HG03521 (cell line): ENCODE measurements around the gene MACROH2A1.
"Not testable (repeated sequence)": the region's sequence is repeated elsewhere in the genome, so short reads cannot be mapped to it uniquely, and the experiment has no call there.

ENCODE experiments used
- ATAC-seq: cut with Tn5 transposase; IDR thresholded peaks from one replicate; pipeline ENCODE4 v1.9.1; 2021; ENCODE audit warnings: mild to moderate bottlenecking, moderate library complexity; ENCODE audit not compliant: unreplicated experiment

Gene MACROH2A1

DNA sequence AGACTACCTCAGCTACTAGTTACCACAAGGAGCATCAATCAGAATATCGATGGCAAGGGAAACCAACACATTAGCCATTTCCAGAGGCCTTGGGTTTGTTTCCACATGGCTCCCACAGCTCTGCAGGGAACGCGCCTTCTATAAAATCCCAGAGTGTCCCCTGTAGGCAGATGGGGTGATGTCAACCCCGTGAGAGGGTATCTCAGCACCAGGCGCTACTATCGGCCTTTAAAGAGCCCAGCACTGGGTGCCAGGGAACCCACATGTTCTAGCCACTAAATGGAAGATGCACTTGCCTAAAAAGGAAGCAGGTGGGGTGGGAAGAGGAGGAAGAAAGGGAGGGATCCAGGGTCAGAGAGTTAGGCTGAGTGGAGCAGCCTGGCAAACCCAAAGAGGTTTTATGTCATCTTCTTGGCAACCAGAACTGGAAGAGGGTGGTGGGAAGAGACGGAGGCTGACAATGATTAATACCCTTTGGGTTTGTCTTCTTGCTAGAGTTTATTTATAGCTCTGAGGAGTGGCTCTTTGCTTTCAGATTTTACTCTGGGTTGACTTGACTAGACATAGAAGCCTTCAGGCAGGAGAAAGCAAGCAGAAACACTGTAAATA lies 19.9 kb downstream of the MACROH2A1 start:
- ATAC-seq: no peak

DNA sequence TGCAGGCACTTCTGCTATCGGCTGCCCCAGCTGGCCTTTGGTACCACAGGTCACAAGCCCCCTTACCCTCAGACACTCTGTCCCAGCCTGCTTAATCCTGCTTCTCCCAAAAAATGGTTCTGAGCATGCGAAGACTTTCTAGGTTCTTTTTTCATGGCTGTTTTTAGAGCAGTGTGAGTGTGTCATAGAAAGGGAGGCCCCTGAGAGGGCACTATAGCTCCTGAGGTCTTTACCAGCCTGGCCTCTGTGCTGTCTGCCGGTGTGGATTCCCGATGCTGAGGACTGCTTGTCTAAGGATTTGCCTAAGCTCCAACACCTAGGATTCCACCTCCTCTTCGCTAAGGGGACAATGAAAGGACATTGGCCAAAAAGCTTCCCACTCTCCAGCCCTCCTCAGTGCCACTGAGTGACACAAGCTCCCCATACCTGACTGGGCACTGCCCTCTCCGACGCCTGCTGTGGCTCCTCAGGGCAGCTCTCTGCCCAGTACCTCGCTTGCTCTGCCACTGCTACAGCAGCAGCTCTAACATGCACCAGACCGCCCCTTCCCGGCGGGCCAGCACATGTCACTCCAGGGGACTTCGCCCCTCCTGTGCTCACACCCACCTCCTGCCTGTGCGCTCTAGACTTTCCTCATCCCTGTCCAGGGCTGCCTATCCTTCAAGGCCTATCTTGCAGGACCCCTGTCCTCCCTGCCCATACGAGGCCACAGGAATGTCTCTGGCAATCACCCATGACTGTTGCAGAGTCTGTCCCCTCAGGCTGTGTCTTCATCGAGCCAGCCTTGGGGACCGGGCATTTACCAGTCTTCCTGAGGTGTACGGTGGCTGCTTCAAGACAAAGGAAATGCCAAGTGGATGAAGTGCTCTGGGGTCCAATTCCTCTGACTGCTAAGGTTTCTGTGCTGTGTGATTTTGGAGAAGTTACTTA lies 21.0 kb downstream of the MACROH2A1 start:
- ATAC-seq: no peak

DNA sequence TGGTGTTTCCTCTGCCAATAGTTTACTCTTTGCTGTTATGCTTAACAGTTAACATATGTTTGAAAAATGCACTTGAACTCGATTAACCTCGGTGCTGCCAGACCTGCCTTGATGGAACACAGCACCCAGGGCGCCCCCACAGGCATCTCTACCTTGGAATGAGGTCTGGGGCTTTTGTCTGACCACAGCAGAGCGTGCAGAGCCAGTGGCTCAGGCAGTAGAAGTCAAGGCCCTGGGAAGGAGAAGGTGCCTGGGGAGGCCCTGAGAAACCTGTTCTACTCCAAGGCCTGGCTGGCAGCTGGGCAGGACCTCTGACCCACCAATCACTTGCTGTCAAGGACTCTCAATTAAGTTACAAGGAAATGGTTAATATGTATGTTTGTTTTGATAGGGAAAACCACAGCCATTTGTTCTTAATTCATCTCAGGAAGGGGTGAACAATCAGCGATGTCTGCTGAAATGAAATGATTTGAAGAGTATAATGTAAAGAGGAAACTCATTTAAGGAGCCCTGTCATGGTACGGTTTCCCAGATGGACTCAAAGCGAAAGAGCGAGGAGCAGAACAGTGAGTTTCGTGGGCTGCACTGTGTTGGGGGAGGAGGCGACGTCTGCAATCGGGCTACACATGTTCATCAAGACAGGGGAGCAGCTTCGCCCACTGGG lies 21.9 kb downstream of the MACROH2A1 start:
- peak; percentile 65 for ATAC-seq

DNA sequence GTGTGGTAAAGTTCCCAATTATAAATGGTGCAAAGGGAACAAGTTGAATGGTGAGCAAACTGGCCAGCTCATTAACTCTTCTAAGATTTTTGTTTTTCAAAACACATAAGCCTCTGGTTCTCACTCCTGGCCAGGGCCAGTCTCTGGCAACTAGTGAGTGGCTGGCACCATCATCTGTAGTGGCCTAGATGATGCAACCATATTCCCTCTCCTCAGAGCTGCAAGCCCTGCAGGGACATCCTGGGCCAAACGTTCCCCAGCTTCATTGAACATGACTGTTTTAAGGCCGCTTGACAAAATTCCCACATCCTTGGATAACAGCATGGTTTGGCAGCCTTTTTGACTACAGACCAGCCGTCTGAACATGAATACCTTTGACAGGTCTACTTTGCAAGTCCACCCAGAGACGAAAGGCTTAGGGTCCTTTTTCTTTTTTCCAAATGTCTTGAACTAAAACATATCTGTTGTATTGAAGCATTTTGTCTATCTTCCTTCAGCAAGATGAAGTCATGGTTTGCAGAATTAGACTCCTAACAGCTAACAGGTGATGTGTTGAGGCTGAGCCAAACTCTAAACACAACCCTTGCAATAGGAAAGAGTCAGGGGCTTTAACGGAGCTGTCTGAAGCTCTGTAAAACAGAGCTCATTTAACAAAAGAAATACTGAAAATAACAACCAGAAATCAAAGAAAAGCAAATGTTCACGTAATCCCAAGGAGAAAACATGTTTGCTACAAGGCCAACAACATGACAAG lies 23.8 kb downstream of the MACROH2A1 start:
- ATAC-seq: no peak

DNA sequence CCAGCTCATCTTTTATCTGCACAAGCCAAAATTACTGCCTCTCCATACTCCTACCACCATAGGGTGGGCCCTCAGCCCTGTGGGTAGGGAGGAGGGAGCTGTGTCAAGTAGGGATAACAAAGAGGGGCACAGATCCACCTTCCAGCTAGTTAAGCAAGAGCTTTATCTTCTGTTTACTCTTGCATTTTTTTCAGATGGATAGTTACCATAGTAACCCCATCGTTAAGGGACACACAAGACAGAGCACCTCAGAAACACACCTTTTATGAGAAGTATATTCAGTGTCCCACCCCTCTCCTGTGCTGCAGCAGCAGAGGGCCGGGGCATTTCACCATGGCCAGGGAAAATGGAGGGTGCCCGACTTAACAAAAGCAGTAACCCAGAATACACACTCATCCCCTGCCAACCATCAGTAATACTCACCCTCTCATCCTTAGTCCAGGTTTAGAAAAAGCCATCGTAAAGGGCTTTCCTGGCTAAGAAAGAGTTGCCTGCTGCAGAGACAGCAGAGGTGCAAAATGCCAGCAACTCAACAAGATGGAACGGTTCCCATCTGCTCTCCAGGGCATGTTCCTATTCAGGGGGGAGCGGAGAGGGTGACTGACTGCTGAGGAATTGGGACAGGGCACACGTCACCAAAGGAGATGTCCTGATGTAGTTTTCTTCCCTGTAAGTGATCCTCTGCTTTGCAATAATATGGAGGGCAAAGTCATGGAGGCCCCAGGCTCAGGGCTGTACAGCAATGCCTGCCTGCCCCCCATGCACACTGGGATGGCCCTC lies 25.1 kb downstream of the MACROH2A1 start:
- ATAC-seq: no peak

DNA sequence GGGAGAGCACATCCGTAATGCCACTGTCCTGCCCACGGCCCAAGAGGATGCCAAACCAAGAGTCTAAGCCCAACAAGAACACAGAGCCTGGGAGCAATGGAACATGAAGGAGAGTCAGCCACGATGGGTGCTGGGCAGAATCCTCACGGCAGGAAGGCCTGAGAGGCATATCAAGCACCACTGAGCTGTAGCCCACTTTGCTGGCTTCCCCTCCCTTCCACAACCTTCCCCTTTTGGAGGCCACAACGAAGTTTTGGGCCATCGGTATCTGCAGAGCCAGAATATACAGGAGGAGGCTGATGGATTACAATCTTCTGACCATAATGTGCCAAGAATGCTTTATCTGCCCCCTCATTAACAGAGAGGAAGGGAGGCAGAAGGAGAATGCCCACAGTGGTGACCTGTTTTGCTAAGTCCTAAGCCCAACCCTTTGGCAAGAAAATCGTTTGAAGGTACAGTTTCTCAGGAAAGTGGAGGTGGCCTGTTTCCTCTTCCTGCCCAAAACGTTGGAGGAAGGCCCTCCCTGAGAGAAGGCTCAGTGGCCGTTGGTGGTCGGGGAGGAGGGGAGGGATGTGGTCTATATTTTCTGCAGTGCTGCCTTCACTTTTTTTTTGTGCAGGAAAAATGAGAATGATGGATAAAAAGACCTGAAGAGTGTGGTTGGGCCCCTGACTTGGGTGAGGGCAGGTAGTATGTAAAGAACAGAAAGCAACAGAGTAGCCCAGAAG lies 26.2 kb downstream of the MACROH2A1 start:
- no peak for ATAC-seq

DNA sequence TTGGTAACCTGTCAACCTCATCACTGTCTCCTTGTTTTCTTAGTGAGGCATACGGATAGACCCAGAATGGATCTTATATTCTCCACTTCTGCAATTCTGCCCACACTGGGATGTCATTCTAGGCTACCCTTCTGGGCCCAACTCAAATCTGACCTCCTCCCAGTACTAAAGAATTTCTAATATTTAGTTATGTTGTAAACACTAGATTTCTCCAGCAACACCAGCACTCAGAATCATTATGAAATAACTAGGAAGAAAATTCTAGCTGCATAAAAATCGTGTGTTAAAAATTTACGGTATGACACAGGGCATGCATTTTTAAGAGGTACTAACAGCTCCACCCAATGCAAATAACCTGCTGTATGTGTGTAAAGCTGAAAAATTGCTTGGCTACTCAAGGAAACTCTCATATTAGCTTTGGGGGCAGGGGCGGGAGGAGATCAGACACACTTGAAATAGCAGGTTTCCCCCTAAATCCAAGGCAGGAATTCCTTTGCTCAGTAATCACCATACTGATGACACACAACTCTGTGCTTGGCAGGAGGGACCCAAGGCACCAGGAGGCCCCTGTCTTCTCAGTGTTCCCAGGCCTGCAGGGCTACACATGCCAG lies 27.3 kb downstream of the MACROH2A1 start:
- no peak for ATAC-seq

DNA sequence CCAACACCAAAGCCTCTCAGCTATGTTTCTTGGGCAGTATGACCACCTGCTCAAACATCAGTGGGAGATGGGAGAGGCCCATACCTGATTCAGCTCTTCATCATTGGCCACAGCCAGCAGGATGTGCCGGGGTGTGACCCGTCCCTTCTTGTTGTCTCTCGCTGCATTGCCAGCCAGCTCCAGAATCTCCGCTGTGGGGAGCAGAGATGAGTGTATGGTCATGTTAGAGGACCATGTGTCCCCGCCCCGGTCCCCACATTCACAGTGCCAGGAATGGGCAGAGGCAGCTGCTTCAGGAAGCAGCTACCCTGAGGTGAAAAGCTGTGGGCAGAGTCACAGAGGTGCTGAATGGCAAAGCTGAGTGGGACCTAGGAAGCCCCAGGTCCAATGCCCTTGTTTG lies 29.1 kb downstream of the MACROH2A1 start:
- no peak for ATAC-seq

DNA sequence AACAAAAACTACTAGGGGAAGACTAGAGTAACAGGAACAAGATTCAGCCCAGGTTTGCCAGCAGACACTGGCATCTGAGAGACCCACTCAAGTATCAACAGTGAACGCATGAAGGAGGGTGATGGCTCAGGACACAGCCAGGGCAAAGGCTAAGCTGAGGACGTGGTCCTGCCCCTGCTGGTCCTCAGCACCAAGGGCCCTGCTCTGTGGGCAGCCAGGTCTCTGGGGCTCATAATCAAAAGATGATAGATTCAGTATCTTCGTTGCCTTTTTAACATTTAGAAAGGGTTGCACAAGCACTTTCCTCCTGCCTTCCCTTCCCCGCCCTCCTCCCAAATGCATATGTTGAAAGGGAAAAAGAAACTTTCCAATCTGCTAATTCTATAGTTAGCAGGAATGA lies 31.5 kb downstream of the MACROH2A1 start:
- ATAC-seq: no peak

DNA sequence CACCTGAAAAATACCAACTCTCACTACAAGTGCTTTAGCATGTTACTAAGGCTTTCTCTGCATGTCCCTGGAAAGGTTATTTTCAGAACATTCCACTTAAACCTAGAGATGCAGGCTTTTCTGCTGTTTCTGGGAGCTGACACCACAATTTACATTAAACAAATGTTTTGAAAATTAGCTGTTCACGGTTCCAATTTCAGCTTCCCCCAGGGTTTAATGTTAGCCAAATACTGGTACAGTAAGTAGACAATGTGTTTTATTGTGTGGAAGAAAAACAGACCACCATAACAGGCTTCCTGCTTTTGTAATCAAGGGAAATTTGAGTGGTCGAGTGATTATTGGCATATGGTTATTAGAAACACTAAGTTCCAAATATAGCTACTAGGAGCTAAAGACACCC lies 32.0 kb downstream of the MACROH2A1 start:
- ATAC-seq: no peak

DNA sequence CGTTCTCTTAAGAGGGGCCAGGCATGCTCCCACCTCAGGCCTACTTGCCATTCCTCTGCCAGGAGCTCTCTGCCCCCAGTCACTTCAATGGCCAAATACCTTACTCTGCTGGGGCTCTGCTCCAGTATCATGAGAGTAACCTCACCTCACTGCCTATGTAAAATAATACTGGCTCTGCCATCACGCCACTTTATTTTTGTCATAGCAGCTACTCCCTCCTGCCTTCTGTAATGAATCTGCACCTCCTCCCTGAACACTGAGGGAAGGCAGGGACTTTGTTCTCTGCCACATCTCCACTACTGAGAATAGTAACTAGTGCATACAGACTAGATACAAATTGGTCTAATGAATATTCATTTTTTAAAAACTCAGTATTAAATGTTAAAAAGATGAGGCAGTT lies 33.8 kb downstream of the MACROH2A1 start:
- no peak for ATAC-seq

DNA sequence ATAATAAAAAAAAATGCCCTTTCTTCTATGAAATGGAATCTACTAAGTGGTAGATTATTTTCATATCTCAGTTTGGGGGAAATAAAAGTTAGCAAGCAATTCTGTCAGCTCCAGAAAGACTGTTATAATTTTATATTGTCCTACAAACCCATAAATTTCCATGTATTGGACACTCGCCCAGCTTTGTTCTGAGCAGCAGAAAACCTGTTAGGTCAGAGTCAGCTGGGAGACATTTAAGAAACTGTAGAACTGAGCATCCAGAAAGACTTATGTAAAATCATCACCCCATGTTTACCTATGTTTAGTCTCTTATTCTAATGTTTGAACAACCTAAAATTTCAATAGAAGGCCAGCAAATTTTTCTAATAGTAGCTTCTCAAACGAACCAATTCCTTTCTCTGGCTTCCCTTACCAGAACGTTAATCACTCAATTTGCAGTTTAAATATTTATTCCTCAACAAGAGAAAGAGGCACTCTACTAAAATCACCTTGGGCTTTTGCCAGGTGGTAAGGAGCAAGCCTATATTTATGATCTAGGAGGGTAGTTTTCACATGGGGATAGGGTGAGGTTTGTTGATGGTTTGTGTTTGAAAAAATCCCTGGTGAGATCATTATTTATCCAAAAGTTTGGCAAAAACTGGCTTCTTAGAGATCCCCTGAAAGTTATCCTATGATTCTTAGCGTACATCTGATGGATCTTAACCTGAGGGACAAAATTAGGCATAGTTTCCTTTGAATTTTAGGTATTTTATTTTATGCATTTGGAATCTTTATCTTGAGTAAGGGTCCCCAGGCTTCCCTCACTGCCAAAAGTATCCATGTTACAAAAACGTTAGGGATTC lies 34.4 kb downstream of the MACROH2A1 start:
- no peak for ATAC-seq

DNA sequence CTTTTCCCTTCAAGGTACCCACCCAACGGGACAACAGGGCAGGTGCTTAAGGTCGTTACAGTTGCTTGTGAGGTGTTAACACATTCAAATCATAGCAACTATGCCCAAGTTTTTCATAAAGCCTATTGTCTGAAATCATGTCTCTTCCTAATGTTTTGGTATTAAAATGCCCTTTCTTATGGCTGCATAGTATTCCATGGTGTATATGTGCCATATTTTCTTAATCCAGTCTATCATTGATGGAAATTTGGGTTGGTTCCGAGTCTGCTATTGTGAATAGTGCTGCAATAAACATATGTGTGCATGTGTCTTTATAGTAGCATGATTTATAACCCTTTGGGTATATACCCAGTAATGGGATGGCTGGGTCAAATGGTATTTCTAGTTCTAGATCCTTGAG lies 35.7 kb downstream of the MACROH2A1 start:
- ATAC-seq: not testable (repeated sequence)

DNA sequence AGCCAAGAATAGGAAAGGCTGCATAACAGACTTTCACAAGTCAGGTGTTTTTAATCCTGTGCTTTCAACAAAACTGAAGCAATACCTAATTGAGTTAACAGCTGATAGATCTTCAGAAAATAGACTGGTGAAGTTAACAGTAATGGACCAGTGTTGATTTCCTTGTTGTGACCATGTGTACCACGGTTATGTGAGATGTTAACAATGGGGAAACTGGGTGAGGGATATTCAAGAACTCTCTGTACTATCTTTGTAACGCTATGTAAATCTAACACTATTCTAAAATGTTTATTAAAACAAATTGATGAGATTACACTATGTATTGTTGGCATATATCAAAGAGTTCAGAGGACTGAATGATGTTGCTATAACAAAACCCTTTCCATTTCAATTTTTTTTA lies 36.9 kb downstream of the MACROH2A1 start:
- ATAC-seq: no peak

DNA sequence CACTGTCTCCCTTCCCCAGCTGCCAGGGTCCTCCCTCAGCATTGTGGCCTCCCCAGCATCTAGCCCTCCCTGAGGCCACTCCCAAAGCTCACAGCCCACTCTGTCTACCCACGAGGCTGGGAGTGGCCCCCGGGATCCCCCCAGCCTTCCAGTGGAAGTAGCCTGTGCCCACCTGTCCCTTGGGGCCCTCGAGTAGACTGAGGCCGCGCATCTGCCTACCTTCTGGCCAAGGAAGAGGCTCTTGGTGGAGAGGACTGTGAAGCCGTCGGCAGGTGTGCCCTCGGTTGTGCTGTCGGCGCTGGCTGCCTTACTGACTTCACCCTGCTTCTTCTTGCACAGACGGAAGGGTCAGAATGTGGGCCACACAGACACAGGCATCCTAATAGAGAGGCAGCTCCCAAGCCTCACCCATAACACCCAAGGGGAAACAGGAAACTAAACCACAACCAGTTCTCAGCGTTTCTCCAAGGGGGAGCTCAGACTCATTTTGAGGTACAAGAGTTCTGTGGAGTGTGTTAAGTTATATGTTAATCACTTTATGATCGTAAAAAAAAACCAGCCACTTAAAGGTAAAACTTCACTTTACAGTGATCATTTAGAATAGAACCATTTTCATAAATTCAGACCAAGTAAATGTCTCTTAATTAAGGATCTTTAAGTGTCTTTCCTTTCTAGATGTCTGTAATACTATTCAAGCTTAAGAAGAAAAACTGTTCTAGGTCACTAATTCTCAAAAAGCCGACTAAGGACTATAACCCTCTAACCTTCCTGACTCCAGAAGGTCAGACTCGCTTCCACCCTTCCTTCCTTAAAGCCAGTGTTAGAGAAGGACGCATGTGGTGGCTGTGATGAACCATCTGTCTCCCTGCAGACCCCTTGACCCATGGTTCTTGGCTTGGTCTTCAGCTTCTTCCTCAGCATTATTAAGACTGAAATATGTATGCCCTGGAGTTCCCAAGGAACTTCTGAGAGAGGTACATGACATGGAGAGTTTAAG lies 38.5 kb downstream of the MACROH2A1 start:
- no peak for ATAC-seq

DNA sequence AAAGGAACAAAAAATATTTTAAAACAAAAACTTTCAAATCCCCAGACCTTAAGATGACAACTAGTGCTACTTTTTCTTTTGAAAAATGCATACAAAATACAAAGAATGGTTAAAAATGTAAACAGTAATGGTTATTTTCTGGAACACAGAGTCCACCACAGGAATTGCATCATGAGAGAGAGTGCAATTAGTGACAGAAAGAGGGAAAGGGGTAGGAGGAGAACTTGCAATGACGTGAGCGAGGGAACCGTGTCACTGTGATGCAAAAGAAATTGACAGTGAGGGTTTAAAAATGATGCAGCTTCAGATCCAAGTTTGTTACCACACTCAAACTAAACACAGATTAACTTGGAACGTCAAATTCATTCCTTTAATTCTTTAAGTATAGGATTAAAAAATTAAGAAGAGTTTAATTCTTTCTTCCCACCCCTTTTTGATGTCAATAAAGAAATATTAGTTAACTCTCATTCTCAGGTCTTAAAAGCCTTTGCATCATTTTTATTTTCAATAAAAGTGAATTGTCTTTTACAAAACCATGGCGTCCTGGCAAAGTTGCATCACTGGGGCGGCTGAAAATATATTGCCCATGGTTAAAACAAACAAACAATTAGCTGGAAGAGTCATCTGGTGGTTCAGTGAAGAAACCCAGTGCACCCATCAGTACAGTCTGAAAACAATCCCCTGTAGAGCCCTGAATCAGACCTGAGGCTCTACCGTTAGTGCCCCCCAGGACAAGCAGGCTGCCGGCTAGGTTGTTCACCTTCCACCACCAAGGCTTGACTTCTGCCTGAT lies 39.5 kb downstream of the MACROH2A1 start:
- ATAC-seq: no peak
